Smooth muscle cell (in vitro differentiated cells): ENCODE data around the gene SMTNL2. TPM values are rescaled to one million over a fixed set of nuclear protein-coding genes. Genes with fewer than 3 reads are reported as not detected.
A peak's percentile ranks its signal among the peaks of the same experiment; 100 is the strongest.

Experiments
- DNase-seq: peaks from one replicate; lab custom pipeline; 2025; ENCODE audit not compliant: unreplicated experiment; lab: John Stamatoyannopoulos, UW
- H2AFZ ChIP-seq: fragments of 200-600 bp; sonication (generic); 2 replicates; pipeline ENCODE4 v1.6.0; 2016; ENCODE audit warnings: antibody characterized with exemption, low read depth, mild to moderate bottlenecking
- H3F3A ChIP-seq: fragments of 200-600 bp; sonication (generic); 2 replicates; pipeline ENCODE4 v1.6.0; 2017; ENCODE audit warnings: antibody characterized with exemption, low read depth
- H3K27ac ChIP-seq: fragments of 200-600 bp; sonication (generic); 2 replicates; pipeline ENCODE4 v1.5.1; 2016; ENCODE audit warnings: low read depth, mild to moderate bottlenecking
- H3K27me3 ChIP-seq: fragments of 200-600 bp; sonication (generic); 2 replicates; pipeline ENCODE4 v1.6.1; 2016; ENCODE audit warnings: low read depth, mild to moderate bottlenecking
- H3K36me3 ChIP-seq: fragments of 200-600 bp; sonication (generic); 2 replicates; pipeline ENCODE4 v1.5.1; 2016; ENCODE audit warnings: low read depth
- H3K4me1 ChIP-seq: fragments of 200-600 bp; sonication (generic); 2 replicates; pipeline ENCODE4 v1.5.1; 2016; ENCODE audit warnings: low read depth
- H3K4me2 ChIP-seq: fragments of 200-600 bp; sonication (generic); 2 replicates; pipeline ENCODE4 v1.6.0; 2016; ENCODE audit warnings: mild to moderate bottlenecking
- H3K4me3 ChIP-seq: fragments of 200-600 bp; sonication (generic); 2 replicates; pipeline ENCODE4 v1.5.1; 2016; ENCODE audit warnings: mild to moderate bottlenecking
- H3K79me2 ChIP-seq: fragments of 200-600 bp; sonication (generic); 2 replicates; pipeline ENCODE4 v1.6.0; 2016; ENCODE audit warnings: low read depth, mild to moderate bottlenecking
- H3K9ac ChIP-seq: fragments of 200-600 bp; sonication (generic); 2 replicates; pipeline ENCODE4 v1.6.0; 2016; ENCODE audit warnings: low read depth
- H3K9me3 ChIP-seq: fragments of 200-600 bp; sonication (generic); replicated peaks from 2 replicates; pipeline ENCODE4 v1.5.1; 2016; ENCODE audit warnings: low read depth
- H4K20me1 ChIP-seq: fragments of 200-600 bp; sonication (generic); 2 replicates; pipeline ENCODE4 v1.6.0; 2016; ENCODE audit warnings: low read depth
- CTCF ChIP-seq: fragments of 200-600 bp; sonication (generic); IDR thresholded peaks from 2 replicates; pipeline ENCODE4 v1.5.1; 2017; ENCODE audit warnings: borderline replicate concordance, mild to moderate bottlenecking, antibody characterized with exemption; ENCODE audit not compliant: insufficient read depth, poor library complexity, severe bottlenecking
- WGBS: methylation state at CpG from one replicate; pipeline ENCODE4 v1.1.7; 2016; ENCODE audit warnings: low lambda C conversion rate; 5-methylcytosine and 5-hydroxymethylcytosine counted together
- polyA plus RNA-seq: library from polyadenylated mRNA; unstranded; fragments of >200 nt; fragmentation: Nextera tagmentation; extraction: Ambion mirVana; gene quantifications from 2 replicates; pipeline ENCODE4 v1.2.1, GENCODE V29; 2016
- total RNA-seq: library from RNA; depleted of rRNA; stranded (reverse); fragments of >200 nt; gene quantifications from 2 replicates; pipeline ENCODE4 v1.2.3, GENCODE V29; 2014

SMTNL2 gene
- total and polyA plus RNA-seq, 2 experiments from 2014 or later = 5.1 to 8.3 TPM

- 12% methylated on average over 56 of the region's 58 CpGs for WGBS
- H3K4me3 ChIP-seq = no peak within 1 kb of the TSS
- TF ChIP-seq CTCF = no peak
- H3K9me3 ChIP-seq = no peaks in the 10 kb centered on the region
- H3K79me2 ChIP-seq = no peaks in the 10 kb centered on the region
- H3K4me1 ChIP-seq = peaks cover 9% of the 10 kb centered on the region
- no peak within 1 kb of the TSS for H3K9ac ChIP-seq
- no peak for DNase-seq
- H3F3A ChIP-seq = no peaks in the 10 kb centered on the region
- no peak within 1 kb of the TSS for H3K27ac ChIP-seq
- H2AFZ ChIP-seq = no peak within 1 kb of the TSS
- H3K4me2 ChIP-seq = peak within 1 kb of the TSS; percentile 73
- H4K20me1 ChIP-seq = no peaks in the 10 kb centered on the region
- peaks cover 69% of the 10 kb centered on the region for H3K27me3 ChIP-seq
- no peaks in the 10 kb centered on the region for H3K36me3 ChIP-seq
Measured at GRCh38 chr17:4641297-4642195, 57.2 kb downstream of the SMTNL2 start, which contains the start of gene ALOX15. Gene ALOX15, minus strand, starts transcription at chr17:4641678. Its CDS starts 27 bp downstream, at chr17:4641651.

DNA sequence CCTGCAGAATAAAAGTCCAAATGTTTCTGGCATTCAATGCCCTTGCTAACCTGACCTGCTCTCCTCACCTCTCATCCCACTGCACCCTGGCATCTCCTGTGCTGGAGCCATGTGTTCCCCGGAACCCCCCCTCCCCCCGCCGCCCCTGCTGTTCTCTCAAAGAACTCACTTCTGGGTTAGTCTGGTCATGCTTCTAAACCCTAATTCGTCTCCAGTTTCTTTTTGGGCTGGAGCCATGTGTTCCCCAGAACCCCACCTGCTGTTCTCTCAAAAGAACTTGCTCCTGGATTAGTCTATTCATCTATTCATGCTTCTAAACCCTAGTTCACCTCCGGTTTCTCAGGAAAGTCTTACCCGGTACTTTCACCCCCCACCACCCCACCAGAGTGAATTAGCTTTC, 58.0 kb downstream of the SMTNL2 start:
- no peaks in the 10 kb centered on the region for H3K36me3 ChIP-seq
- no peak overlapping the region for H3K27ac ChIP-seq
- H3K27me3 ChIP-seq = peaks cover 62% of the 10 kb centered on the region
- no peaks in the 10 kb centered on the region for H4K20me1 ChIP-seq
- WGBS = 69% methylated on average over 6 of the region's 6 CpGs
- no peak overlapping the region for H2AFZ ChIP-seq
- H3K4me2 ChIP-seq = no peak overlapping the region
- H3K9ac ChIP-seq = no peak overlapping the region
- DNase-seq = no peak
- no peaks in the 10 kb centered on the region for H3K79me2 ChIP-seq
- H3F3A ChIP-seq = no peaks in the 10 kb centered on the region
- peaks cover 9% of the 10 kb centered on the region for H3K4me1 ChIP-seq
- no peak overlapping the region for H3K4me3 ChIP-seq
- TF ChIP-seq CTCF = no peak
- no peaks in the 10 kb centered on the region for H3K9me3 ChIP-seq

DNA sequence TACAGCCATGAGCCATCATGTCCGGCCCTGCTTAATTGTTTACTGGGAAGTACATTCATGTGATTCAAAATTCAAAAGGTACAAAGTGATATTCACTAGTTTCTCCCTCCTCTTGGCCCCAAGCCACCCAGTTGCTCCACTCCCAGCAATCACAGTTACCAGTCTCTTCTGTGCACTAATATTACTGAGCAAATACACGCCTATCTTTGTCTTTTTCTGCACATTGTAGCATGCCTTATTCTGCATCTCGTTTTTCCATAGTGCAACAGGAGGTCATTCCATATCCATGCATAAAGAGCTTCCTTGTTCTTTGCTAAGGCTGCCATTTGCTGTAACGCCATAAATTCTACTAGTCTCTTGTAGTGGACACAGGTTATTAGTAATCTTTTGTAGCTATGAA, 59.3 kb downstream of the SMTNL2 start:
- Histone ChIP-seq H3K36me3 (no peaks in the 10 kb centered on the region), H3K4me1 (peaks cover 9% of the 10 kb centered on the region), H3K9me3 (no peaks in the 10 kb centered on the region), H3K4me3 (no peak overlapping the region), H3K9ac (no peak overlapping the region), H3K4me2 (no peak overlapping the region), H3F3A (no peaks in the 10 kb centered on the region), H2AFZ (no peak overlapping the region), H3K27ac (no peak overlapping the region), H3K79me2 (no peaks in the 10 kb centered on the region), H4K20me1 (no peaks in the 10 kb centered on the region), H3K27me3 (peaks cover 55% of the 10 kb centered on the region)
- 90% methylated on average over 4 of the region's 4 CpGs for WGBS
- DNase-seq = no peak
- TF ChIP-seq CTCF = no peak
